ENCODE data around the gene KLHL29.
A peak's percentile ranks its signal among the peaks of the same experiment; 100 is the strongest.

KLHL29 gene

DNA sequence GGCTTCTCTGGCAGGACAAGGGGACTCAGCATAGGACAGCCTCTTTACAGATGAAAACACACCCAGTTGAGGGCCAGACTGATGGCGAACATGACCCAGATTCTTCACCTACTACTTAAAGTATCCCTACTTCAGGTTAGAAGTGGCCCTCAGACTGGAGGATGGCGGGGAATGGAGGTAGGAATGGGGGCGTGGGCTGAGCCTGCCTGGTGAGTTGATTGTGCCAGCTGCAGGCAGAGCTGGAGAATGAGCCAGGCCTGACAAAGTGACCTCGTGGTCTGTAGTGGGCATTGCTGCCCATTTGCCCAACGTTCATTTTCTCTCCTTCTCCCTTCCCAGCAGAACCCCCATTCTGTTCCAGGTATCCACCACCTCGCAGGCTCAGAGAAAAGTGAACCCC, 186.1 kb downstream of the KLHL29 start:
- DNase-seq (ENCODE audit: low read depth): no peak

DNA sequence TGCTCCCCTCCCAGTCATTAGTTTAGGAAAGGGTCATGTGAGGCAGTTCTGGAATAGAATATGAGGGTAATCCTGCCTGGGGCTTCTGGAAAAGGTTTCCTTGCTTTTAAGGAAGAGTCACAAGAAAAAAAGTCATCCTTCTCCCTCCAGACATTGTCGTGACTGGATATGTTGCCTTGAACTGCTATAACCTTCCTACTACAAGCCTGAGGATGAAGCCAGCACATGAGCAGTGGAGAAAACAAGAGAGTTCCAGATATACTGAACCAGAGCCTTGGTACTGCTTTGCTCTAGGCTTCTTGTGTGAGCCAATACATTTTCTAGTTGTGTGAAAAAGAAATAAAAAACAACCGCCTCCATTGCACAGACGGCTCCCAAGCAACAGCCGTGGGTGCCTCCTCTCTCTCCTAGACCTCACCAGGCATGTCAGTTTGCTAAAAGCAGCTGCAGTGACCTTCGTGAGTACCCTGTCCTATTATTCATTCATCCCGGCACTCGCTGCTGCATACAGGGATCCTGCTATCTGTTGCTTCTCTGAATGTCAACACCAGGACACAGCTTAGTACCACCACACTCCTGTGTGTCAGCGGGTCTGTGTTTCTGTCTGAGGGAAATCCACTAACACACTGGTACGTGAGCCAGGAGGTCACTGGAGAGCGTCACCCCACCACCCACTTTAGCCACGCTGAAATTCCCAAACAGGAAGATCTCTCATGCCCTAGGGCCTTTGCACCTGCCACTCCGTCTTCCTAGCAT, 186.7 kb downstream of the KLHL29 start:
- no peak for DNase-seq (ENCODE audit: low read depth)

DNA sequence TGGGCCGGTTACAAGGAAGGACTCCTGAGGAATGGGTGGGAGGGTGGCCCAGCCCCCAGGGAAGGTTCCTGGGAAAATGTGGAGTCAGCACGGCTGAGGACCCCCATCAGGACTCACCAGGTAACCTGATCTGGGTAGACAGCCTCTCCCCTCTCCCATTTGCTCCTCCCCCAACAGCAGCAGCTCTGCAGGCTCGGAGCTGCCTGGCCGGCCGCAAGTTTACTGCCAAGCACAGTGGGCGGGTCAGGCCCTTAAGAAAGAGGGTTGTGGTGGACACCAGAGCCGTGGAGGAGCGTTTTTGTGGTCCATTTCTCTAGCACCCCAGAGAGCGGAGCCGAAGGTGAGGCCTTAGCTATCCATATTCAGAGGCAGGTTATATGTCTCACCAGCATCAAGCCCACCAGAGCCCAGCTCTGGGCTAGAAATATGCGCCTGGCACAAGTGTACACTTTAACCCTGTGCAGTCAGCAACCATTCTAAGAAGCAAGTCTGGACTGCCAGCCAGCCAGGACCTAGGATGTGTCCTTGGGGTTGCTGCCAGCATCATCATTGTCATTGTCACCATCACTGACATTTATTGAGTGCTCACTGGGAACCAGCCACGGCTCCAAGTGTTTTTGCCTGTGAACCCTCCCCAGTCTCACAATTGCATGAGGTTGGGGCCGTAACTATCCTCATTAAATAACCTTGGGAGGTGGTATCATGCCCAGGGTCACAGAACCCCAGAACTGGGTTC, 190.1 kb downstream of the KLHL29 start:
- DNase-seq (ENCODE audit: low read depth): peak; percentile 19

DNA sequence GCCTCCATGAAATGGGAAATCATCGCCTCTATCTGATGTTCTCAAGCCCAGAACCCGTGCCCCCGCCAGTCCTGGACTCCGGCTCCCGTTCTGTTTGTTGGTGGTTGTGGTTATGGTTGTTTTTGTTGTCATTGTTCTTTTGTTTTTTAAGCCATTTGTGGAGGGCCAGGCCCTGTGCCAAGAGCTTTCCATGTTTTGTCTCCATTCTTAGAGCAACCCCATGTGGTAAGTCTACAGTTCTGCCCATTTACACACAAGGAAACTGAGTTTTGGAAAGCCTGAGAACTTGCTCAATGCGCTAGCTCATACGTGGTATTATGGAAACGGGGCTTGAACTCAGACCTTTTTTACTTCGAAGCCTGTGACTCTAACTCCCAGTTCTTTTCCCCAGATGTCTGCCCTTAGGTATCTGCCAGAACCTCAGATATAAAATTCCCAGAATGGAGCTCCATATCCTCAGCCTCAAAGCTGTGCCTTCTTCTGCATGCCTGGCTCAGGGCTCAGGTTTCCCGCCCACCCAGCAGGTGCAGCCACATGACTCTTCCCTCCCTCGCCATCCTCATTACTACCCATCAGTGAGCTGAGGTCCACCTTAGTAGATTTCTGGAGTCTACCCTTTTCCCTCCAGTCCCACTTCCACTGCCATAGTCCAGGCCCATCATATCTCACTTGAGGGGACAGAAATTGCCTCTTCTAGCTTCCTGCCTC, 194.1 kb downstream of the KLHL29 start:
- DNase-seq (ENCODE audit: low read depth): no peak

DNA sequence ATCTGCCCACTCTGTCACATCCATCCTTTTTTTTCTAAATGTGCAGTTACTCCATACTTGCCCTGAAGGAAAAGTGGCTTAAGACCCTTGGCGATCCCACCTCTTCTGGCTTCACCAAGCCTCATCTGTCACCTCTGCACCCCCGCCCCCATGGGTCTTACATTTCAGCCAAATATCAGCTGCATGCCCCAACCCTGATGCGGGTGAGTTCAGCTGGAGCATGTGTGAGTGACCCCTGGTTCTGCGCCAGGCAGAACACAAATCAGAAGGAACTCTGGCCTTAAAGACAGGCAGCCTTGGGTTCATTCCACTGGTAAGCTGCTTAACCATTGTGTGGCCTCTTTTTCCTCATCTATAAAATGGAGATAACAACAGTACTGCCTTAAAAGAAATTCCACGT, 194.7 kb downstream of the KLHL29 start:
- no peak for DNase-seq (ENCODE audit: low read depth)

DNA sequence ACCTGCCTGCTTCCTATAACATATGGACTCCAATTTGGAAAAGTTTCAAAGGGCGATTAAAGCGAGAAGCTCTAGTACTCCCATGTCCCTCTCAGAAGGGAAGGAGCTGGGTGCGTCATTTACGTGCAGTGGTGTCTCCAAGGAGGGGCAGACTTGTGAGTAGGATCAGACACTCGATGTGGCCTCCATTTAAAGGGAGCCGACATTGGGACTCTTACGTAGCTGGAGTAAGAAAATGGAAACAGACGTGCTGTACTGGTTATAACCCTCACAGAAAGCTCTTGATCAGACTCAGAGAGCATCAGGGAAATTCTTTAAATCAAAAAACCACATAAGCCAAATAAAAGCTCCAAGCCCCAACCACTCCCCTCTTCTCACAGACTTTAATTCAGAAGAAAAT, 198.5 kb downstream of the KLHL29 start:
- DNase-seq (ENCODE audit: low read depth): no peak

DNA sequence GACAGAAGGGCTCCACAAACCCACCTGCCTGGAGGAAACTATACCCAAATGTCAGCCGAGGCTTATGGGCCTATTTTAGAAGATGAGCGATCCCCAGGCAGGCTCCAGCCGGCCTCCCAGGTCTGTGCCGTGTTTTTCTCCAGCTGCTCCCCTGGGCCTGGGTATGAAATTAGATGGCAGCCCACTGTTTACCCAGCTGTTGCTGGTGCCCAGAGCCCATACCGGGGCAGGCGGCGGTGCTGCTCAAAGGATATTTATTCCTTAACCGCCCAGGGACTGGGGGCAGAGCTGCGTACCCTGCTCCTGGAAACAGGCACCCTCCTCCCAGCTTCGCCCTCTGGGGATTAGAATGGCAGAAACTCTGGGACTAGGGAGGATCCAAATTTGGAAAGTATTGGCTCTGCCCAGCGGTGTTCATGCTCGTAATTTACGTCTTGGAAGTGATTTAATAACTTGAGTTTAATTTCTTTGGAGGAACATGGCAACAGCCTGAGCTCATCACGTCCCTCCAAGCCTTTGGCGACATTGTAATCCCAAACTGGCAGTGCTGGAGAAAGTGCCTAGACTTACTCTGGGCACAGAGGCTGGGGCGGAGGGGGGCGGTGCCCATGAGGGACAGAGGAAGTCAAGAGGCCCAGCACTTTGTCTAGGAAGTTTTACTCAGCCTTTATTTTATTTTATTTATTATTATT, 199.2 kb downstream of the KLHL29 start:
- no peak for DNase-seq (ENCODE audit: low read depth)

DNA sequence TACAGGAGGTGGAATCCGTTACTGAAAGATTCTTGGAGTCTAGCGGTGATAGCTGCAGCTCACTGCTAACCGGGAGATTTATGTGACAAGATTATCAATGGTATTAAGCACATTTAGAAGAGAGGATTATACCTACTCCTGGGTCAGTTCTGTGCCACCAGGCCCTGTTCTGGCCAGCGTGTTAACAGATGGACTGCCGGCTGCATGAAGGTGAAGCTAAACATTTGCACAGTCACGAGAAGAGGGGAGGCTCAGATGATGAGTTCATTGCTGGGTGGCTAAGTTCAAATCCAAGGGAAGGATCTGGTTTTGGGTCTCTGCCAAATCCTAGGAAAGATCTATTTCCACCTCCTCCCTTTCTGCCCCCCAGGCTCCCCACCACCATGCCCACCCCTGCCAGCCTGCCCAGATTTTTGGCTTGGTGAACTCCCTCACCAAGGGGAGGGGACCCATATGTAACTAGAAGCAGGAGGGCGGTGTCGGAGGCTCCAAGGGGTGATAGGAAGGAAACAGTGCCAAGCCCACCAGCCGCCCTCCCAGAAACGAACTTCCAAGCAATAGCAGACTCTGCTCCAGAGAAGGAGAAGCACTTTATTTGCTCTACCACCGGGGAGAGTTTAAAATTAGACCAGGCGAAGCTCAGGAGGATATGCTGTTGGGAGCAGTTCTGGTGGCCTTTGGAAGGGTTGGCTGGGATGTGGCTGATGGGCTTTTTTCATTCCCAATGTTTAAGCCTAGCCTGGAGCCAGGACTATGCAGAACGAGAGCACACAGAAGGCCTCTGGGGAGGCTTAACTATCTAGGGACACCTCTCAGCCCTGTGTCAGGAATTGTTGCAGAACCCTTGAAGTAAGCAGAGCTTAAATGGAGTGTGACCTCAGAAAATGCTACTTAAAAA, 200.5 kb downstream of the KLHL29 start:
- peak; percentile 33 for DNase-seq (ENCODE audit: low read depth)

DNA sequence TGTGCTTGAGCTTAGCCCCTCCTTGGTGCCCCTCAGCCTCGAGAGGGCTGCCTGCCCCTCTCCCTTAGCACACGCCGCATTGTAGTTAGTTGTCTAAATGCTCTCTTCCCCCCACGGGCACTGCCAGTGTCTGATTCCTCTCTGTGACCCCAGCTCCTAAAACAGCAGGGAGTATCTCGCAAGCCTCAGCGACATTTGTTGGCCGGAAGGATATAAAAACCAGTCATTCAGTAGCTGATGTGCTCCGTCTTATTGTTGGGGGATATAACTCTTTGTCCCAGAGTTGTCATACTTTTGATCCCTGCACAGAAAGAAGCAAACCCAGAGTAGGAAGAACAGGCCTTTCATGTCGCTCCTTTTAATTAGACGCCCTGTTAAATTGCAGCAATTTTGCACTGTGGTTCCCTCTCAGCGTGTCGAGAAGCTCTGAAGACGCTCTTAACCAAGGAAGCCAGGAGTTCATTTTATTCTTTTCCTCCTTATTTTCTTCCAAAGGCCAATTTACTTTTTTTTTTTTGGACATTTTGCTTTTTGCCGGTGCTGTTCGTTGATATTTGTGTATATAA, 201.8 kb downstream of the KLHL29 start:
- no peak for DNase-seq (ENCODE audit: low read depth)

DNA sequence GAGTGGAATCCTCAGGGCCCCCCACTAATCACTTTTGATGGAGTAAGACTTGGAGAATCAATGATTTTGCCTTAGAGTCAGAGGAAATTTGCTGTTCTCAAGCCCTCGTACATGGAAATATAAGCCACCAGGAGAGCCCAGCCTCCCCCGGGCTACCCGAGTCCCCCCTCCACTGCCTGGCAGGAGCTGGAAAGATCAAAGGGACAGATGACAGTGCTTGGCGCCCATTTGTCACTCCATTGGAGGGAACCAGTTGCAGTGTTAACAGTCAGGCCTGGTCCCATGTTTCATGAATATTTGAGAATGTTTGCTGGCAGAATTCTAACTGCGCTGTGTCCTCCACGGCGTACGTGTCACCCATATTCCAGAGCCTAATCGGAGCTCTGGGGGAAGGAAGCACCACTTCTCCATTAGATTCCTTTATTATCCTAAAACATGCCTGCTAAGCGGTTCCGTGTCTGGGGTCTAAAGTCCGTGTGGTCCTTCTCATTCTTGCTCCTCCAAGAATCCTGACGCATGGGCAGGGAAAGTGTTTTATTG, 202.4 kb downstream of the KLHL29 start:
- DNase-seq (ENCODE audit: low read depth): no peak

DNA sequence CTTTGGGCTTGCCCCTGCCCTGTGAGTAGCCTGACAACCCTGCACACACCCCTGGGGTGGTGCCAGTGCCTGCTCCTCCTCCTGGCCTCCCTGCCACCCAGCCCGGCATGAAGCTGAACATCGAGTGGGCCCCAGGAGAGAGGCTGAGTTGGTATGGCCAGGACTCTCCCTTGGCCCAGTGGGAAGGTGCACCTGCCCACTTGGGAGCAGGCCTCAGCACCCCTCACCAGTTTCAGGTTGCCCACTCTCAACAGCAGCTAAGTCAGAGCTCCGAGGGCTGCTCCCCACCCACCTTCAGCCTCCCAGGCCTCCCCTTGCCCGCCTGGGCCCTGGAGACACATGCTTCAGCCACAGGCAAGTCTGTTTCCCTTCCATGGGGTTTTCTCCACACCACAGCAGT, 203.1 kb downstream of the KLHL29 start:
- DNase-seq (ENCODE audit: low read depth): no peak

DNA sequence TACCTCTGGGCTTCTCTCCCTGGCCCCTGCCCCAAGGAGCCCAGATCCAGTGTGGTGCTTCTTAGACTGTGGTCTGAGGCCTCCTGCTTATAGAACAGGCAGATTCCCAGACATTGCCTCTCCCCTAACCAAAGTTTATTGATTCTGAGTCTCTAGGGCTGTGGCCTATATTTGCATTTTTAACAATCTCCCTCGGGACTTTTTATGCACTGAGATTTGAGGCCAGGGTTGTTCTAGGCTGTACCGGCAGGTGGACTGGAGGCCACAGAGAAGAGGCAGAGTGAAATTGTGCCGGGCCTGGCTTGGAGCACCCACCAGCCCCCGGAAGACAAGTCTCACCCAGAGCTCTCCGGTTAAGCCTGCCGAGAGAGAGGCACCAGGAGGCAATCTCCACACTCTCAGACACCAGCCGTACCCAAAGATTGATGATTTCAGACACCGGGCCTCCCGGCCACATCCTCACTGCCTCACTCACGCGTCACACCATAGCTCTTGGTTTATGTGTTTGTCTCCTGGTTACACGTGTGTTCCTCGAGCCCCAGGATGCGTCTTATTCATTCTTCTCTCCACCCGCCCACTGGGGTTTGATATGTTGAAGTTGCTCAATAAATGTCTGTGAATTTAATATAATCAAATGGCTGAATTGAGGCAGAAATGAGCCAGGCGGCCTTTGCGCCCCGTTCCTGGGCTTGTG, 203.7 kb downstream of the KLHL29 start:
- DNase-seq (ENCODE audit: low read depth): peak; percentile 53

DNA sequence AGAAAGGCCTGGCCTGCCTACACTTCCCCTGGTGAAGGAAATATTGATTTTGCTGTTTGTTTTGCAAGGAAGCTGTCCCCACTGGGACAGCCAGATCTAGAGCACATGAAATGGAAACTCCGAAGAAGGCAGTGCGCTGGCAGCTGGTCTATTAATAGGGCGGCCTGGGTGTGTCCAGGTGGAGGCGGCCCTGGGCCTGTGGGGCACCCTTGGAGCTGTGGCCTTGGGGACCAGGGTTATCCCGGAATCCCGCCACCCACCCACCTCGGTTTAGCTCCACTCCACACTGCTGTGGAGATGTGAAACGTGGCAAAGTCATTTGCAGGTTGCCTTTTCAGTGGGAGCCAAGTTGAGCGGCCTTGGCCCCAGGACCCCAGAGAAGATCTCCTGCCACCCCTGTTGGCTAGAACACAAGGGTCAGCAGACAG, 204.3 kb downstream of the KLHL29 start:
- DNase-seq (ENCODE audit: low read depth): no peak

DNA sequence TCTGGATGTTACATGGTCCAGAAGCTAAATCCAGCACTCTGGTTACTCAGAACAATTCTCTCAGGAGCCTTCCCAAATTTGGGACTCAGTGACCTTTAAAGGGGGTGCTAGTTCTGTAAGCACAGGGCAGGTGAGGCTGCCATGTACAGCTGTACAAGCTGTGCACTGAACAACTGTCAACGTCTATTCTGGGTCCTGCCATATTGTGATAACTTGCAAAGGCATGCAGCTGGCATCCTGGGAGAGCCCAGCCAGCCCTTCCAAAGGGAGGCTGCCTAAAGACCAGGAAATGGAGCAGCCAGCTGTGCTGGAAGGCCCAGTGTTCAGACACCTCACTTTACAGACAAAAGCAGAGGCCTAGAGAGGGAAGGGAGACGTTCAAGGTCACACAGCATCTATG, 204.8 kb downstream of the KLHL29 start:
- no peak for DNase-seq (ENCODE audit: low read depth)

DNA sequence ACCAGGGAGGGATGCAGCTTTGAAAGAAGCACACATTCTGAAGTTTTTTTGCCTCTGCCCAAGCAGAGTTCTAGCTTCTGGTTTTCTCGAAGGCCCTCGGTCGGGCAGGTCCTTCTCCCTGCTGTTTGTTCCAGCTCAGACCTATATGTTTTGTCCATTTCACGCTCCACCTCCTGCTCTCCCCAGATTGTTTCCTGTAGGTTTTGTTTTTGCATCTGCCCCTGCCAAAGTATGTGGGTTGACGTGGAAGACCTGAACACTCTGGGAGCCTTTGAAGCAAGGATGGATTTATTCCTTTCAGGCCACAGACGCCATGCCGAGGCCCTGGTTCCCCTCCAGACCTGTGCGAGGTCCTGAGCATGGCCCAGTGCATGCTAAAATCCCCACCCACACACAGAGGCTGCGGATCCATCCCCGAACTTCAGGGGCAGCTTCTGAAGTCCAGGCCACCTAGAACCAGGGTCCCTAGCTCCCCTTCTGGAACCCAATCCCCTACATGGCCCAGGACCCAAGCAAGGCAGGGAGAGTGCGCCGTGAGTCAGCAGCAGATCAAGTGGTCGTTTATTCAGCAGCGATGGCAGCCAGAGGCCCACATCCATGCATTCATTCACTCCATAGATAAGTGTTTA, 205.4 kb downstream of the KLHL29 start:
- DNase-seq (ENCODE audit: low read depth): no peak

DNA sequence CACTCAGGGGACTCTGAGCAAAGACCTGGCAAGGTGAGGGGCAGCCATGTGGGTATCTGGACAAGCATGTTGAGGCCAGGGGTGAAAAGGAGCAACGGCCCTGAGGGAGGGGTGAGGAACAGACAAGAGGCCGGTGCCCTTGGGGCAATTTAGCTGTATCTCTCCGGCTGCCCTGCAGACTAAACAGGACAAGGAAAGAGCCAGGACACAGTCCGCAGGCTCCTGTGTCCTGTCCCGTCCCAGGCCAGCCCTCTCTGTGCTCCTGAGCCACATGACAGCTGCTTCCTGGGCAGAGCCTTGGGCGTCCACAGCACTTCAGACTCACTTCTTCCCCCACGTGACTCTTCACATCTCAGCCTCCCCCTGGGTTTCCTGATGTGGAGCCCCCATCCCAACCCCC, 206.1 kb downstream of the KLHL29 start:
- no peak for DNase-seq (ENCODE audit: low read depth)

DNA sequence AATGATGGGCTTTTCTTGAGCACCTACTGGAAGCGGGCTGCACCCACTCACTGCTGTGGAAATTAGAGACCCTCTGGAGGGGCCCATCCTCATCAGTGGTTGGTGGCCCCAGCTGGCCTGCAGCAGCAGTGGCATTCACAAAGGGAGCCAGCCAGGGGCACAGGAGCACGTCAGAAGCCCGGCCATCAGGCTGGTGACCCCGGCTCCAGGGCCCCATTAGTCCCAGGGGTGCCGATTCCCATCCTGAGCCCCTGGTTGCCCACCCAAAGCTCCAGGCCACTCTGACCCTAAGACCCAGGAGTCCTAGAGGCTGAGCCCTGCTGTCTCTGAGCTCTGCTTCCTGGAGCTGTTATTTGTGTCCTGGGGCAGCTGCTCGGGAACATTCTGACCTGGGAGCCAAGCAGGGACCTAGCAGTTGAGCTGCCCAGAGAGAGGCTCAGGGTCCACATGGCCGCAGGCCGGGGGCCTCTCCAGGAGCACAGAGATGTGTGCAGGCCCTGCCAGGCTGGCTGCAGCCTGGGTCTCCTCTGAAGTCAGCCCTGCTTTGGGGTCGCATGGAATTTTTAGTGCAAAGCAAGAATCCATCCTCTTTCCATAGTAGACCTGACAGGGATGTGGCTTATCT, 207.2 kb downstream of the KLHL29 start:
- no peak for DNase-seq (ENCODE audit: low read depth)

DNA sequence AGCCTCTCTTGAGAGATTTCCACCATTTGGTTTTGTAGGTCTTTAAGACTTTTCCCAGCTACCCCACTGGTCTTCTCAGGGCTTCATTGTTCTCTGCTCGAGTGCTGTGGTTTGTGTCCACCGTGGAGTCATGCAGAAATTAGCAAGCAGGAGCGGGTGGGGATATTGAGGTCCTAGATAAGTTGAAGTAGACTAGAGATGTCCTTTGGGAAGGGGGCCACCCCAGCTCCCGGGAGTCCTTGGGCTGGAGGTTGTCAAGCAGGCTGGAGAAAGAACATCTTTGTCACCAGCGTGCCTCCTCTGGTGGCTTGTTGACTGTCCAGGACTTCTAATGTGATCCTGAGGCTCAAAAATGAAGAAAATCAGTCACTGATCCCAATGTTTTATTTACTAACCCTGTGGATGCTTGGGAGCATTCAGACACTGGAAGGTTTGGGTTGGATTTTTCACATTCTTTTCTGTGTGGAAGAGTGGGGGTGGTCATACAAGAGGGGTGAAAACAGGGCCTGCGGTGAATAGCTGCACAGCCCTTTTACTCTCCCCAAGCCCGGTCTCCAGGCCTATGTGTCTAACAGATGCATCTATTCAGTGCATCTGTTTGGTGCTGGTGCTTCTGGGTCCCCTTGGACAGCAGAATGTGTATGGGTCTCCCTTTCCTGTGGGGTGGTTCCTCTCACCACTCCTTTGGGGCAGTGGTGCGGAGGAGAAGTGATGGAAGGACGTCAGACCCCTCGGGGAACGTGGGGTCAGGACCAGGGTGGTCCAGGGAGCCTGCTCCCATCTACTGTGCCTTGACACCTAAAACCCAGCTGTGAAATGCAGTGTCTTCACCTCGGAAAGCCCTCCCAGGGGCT, 208.1 kb downstream of the KLHL29 start:
- no peak for DNase-seq (ENCODE audit: low read depth)
